ENCODE results near the gene IL1R2.

Gene IL1R2

DNA sequence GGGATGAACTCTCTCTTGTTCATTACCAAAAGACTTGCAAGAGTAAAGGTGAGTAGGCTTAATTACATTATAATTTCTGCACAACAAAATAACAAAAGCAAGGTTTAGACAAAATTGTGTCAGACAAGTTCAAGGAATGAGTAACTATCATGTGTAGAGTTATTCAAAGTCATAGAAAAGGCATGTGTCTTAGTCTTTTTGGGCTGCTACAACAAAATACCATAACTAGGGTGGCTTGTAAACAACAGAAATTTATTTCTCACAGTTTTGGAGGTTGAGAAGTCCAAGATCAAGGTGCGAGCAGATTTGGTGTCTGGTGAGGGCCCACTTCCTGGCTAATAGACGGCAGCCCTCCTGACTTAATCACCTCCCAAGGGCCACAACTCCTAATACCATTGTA, 37.6 kb downstream of the IL1R2 start:
- H3K9me3 ChIP-seq (ENCODE audit: severe bottlenecking) = no peaks in the 10 kb centered on the region
- TF ChIP-seq, protein P1, sequence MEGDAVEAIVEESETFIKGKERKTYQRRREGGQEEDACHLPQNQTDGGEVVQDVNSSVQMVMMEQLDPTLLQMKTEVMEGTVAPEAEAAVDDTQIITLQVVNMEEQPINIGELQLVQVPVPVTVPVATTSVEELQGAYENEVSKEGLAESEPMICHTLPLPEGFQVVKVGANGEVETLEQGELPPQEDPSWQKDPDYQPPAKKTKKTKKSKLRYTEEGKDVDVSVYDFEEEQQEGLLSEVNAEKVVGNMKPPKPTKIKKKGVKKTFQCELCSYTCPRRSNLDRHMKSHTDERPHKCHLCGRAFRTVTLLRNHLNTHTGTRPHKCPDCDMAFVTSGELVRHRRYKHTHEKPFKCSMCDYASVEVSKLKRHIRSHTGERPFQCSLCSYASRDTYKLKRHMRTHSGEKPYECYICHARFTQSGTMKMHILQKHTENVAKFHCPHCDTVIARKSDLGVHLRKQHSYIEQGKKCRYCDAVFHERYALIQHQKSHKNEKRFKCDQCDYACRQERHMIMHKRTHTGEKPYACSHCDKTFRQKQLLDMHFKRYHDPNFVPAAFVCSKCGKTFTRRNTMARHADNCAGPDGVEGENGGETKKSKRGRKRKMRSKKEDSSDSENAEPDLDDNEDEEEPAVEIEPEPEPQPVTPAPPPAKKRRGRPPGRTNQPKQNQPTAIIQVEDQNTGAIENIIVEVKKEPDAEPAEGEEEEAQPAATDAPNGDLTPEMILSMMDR (IDR thresholded peaks at IDR 0.05; ENCODE audit: low read depth, low read length) = no peak
- H3K27me3 ChIP-seq (ENCODE audit: insufficient read depth, low read depth, severe bottlenecking) = peaks cover 88% of the 10 kb centered on the region
- no peak for DNase-seq
- H3K4me3 ChIP-seq (ENCODE audit: low read depth, low read length) = no peak overlapping the region
- H3K27ac ChIP-seq = no peak overlapping the region
- no peaks in the 10 kb centered on the region for H3K36me3 ChIP-seq

DNA sequence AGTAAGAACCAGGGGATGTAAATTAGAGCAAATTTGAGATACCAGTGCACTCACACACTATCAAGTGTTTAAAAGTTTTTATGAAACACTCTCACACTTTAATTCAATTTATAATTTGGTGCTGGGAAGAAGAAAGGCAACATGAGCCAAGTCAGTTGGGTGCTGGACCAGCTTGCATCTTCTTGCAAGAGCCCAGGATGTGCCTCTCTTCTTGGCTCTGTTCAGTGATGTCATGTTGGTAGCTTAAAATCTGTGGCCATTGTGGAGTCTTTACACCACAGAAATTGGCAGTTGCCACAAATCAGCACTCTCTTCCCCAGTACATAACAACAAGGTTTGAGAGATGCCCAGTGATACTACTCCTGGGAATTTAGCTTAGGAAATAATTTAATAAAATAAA, 38.2 kb downstream of the IL1R2 start:
- peaks cover 90% of the 10 kb centered on the region for H3K27me3 ChIP-seq (ENCODE audit: insufficient read depth, low read depth, severe bottlenecking)
- no peaks in the 10 kb centered on the region for H3K9me3 ChIP-seq (ENCODE audit: severe bottlenecking)
- TF ChIP-seq, protein P1 (IDR thresholded peaks at IDR 0.05; ENCODE audit: low read depth, low read length) = no peak
- H3K36me3 ChIP-seq = no peaks in the 10 kb centered on the region
- H3K27ac ChIP-seq = no peak overlapping the region
- no peak for DNase-seq
- H3K4me3 ChIP-seq (ENCODE audit: low read depth, low read length) = no peak overlapping the region

DNA sequence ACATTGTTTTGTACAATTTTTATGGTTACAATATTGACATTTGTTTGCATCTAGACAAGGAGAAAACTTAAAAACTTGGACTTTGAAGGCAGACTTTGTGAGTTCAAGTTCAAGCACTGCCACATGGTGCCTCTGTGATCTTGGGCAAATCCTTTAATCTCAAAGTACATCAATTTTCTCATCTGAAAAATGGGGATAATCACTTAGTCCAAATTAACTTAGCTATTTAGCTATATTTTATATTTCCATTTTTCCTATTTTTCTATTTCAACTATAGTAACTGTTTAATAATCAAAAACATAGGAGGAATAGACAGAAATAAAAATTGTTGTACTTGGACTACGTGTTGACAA, 38.7 kb downstream of the IL1R2 start:
- no peak for DNase-seq
- no peaks in the 10 kb centered on the region for H3K36me3 ChIP-seq
- peaks cover 88% of the 10 kb centered on the region for H3K27me3 ChIP-seq (ENCODE audit: insufficient read depth, low read depth, severe bottlenecking)
- H3K9me3 ChIP-seq (ENCODE audit: severe bottlenecking) = no peaks in the 10 kb centered on the region
- TF ChIP-seq, protein P1 (IDR thresholded peaks at IDR 0.05; ENCODE audit: low read depth, low read length) = no peak
- H3K4me3 ChIP-seq (ENCODE audit: low read depth, low read length) = no peak overlapping the region
- no peak overlapping the region for H3K27ac ChIP-seq

DNA sequence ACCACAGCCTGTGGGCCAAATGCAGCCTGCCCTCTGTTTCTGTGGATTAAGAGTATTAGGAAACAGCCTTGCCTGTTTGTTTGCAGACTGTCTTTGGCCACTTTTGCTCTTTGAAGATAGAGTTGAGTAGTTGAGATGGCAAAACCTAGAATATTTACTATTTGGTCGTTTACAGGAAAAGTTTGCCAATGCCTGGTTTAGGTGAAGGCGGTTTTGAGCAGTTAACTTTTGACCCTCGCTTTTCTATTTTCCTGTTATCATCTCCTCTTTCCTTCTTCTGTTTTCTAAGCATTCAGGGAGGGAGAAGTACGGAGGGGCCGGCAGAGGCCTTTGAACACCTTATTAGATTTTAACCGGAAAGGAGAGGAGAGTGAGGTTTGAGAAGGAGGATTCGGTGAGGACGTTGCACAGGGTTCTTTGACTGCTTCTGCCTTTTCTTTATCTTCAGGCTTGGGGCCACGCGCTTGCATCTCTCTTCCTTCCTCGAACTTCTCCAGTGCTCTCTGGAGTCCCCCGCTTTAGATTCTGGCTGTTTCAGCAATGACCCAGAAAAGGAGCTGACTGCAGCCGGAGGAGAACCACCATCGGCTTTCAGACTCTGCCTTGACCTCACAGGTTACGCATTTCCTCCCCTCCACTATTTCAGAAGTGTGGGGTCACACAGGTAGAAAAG, 39.2 kb downstream of the IL1R2 start:
- H3K27ac ChIP-seq = no peak overlapping the region
- no peaks in the 10 kb centered on the region for H3K36me3 ChIP-seq
- TF ChIP-seq, protein P1 (IDR thresholded peaks at IDR 0.05; ENCODE audit: low read depth, low read length) = no peak
- no peak for DNase-seq
- H3K9me3 ChIP-seq (ENCODE audit: severe bottlenecking) = no peaks in the 10 kb centered on the region
- H3K27me3 ChIP-seq (ENCODE audit: insufficient read depth, low read depth, severe bottlenecking) = peaks cover 88% of the 10 kb centered on the region
- H3K4me3 ChIP-seq (ENCODE audit: low read depth, low read length) = no peak overlapping the region

DNA sequence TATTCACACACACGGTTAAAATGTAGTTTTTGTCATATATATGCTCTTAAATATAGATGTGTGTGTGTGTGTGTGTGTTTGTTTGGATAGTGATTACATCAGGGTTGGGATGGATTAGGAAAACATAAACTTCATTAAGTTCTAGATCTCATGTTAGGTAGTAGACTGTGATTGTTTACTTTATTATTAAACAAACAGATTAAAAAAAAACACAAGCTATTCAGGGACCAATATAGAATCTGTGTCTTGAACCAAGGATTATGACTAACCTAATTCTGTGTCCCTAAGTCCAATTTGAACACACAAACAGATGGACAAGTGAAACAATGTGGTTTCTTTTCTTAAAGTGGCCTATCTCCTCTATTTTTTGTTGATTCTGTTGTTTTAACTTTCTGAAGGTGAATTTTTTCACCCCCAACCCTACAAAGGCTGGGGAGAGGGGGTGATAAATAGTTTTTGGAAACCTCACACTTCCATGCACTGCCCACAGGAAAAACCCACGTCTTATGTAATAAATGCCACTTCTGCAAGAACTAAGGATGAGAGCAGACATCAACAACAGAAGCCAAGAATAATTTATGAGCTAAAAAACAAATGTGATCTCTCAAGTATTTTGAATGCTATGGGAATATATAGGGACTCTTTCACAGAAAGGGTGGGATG, 40.7 kb downstream of the IL1R2 start:
- no peak overlapping the region for H3K27ac ChIP-seq
- no peaks in the 10 kb centered on the region for H3K9me3 ChIP-seq (ENCODE audit: severe bottlenecking)
- TF ChIP-seq, protein P1 (IDR thresholded peaks at IDR 0.05; ENCODE audit: low read depth, low read length) = no peak
- no peak overlapping the region for H3K4me3 ChIP-seq (ENCODE audit: low read depth, low read length)
- H3K36me3 ChIP-seq = no peaks in the 10 kb centered on the region
- DNase-seq = no peak
- H3K27me3 ChIP-seq (ENCODE audit: insufficient read depth, low read depth, severe bottlenecking) = peaks cover 90% of the 10 kb centered on the region

All from WERI-Rb-1 (cell line).